ENCODE measurements around the gene RSRC2.
"Not testable (repeated sequence)": the region's sequence is repeated elsewhere in the genome, so short reads cannot be mapped to it uniquely, and the experiment has no call there.

Gene RSRC2

DNA sequence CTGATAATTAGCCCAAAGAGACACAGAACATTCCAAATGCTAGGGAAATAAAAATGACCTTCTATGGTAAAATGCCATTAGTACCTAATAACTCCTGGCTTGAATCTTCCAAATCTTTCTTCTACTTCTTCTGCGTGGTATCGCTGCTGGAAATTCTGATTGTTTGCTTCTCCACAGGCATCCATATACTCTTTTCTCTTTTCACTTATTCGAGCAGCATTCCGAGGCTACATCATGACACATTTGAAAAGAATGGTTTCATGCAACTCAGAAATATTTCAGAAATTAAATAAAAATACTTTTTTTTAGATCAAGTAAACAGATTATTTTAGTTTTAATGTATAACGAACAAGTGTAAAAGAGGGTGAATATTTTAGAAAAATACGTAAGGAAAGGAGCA lies 44.9 kb downstream of the RSRC2 start:
- DNase-seq: no peak

DNA sequence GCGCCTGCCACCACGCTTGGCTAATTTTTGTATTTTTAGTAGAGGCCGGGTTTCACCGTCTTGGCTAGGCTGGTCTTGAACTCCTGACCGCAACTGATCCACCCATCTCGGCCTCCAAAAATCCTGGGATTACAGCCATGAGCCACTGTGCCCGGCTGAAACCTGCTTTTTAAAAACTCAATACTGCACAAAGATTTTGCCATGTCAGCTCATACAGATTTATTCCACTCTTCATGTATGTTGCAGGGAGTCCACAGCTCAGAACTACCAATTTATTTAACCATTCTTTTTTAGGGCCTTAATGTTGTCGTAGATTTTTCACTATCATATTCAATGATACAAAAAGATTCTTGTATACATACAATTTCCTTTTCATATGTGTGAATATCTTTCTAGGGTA lies 46.0 kb downstream of the RSRC2 start:
- no peak for DNase-seq

DNA sequence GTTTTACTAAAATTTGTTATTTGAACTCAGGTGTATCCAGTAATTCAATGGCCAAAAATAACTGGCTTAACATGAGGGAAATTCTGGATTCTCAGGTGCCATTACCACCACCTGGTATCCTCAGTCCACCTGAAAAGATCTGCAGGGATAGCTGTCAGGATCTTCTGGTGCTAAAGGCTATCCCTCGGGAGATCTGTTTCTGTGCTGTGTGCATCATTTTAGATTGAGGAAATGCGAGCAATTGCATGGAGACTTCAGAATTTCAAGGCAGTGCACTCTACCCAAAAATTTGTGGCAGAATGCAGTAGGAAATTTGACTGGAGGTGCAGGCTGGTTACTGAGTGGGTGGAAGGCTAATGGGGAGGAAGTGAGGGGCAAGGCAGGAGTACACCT lies 52.4 kb downstream of the RSRC2 start:
- DNase-seq: no peak

DNA sequence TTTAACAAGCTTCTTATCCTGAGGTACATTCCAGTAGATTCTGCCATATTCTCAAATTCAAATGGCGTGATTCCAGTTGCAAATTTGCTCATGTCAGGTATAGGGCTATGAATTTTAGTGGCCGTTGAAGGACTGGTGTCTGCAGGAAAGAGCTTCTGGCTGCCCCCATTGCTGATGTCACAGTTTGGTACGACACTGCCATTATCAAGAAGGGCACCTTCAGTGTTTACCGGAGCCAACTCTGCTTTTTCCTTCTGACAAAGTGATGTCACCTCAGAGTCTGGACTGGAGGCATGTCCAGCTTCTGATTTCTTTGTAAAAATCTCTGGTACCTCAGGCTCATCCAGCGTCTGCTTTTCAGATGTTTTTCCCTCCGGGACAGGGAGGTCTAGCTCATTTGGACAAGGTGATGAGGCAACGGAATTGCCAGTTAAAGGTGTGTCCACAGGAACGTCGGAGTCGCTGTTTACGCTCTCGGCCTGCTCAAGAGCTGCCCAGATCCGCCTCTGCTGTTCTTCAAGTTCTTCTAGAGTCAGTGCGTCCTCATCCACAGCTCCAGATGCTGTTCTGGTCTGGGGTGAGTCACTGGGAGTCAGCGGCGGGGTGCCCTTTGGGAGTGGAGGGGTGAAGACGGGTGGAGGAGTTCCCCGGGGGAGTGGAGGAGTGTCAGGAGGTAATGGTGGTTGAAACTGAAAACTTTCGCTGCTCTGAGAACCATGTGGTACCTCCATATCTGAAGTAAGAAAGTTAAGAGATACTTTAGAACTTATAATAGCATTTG lies 53.0 kb downstream of the RSRC2 start:
- DNase-seq: no peak

DNA sequence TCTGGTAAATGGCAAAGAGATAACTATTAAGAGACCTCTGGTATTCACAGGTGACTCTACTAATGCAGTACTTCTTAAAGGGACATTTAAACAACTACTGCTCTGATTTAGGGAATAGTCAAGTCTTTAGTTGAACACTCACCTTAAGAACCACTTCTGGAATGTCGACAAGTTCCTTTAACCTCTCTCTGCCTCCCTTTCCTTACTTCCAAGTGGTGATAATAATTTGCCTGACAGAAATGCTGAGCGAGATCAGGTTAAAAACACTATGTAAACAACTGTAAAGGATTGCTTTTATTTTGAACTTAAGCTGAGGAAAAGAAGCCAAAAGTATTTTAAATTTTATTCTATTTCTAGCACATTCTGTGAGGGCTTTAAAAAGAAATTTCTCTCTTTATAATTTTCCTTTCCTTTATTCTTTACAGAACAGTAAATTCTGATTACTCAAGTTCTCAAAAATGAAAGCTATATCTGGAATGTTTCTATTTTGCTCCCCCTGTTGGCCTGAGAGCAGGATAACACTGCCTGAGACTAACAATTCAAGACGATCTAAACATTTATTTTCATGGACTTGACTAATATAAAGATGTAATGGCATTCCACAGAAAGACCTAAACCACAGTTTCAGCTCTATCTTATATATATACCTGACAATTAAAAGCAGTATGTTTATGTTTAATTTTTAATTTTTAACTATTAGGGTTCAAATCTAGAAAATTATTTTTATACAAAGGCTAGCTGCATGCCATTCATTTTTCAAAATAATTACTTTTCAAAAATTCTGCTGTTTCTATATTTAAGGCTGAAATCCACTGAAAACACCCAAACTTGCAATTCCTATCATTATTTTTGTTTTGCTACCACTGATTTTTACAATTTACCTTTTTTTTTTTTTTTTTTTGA lies 55.2 kb downstream of the RSRC2 start:
- peak; percentile 32 for DNase-seq

DNA sequence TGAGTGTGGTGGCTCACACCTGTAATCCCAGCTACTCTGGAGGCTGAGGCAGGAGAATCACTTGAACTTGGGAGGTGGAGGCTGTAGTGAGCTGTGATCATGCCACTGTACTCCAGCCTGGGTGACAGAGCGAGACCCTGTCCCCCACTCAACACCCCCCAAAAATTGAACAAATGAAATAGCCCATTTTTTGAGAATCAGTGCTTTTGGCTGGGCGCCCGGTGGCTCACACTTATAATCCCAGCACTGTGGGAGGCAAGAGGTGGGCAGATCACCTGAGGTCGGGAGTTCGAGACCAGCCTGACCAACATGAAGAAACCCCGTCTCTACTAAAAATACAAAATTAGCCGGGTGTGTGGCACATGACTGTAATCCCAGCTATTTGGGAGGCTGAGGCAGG lies 56.2 kb downstream of the RSRC2 start:
- not testable (repeated sequence) for DNase-seq

DNA sequence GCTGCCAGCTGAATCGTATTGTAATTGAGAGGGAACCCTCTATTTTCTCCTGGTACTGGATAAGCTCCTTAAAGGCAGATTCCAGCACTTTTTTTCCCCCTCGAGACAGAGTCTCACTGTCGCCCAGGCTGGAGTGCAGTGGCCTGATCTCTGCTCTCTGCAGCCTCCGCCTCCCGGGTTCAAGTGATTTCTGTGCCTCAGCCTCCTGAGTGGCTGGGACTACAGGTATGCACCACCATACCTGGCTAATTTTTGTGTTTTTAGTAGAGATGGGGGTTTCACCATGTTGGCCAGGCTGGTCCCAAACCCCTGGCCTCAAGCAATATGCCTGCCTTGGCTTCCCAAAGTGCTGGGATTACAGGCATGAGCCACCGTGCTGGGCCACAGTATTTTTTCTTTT lies 56.9 kb downstream of the RSRC2 start:
- DNase-seq: not testable (repeated sequence)

DNA sequence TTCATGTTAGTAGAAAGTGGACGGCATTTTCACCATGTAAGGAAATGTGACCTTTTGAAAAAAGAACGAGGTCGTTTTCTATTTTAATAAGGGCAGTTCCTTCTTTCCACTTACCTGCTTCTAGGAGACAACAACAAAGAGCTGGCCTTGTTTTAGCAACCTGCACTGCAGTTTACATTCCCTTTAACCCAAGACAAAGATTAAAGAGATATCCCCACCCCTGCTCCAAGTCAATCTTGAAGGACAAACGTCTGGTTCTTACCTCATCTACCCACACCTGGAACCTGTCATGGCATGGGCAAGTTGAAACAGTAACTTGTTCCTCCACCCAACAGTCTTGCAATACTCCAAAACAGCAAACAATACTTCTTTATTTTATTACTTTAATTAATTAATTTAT lies 58.8 kb downstream of the RSRC2 start:
- no peak for DNase-seq

DNA sequence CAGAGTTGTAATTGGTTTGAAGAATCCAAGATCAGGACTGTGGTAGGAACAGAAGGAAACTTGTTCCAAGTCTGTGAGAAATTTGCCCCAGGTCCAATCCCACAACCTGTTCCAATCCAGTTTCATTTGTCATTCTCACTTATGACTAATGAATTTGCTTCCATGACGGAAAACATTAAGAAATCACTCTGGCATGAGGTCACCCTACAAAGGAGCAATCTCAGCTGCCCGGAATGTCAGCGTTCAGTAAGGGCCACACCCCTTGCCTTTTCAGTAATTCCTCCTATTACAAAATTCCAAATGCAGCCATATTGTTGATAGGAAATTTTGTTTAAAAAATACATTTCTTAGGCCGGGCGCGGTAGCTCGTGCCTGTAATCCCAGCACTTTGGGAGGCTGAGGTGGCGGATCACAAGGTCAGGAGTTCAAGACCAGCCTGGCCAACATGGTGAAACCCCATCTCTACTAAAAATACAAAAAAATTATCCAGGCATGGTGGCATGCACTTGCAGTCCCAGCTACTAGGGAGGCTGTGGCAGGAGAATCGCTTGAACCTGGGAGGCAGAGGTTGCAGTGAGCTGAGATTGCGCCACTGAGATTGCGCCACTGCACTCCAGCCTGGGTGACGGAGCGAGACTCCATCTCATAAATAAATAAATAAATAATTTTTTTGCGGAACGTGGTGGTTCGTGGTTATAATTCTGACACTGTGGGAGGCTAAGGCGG lies 62.3 kb downstream of the RSRC2 start:
- not testable (repeated sequence) for DNase-seq

DNA sequence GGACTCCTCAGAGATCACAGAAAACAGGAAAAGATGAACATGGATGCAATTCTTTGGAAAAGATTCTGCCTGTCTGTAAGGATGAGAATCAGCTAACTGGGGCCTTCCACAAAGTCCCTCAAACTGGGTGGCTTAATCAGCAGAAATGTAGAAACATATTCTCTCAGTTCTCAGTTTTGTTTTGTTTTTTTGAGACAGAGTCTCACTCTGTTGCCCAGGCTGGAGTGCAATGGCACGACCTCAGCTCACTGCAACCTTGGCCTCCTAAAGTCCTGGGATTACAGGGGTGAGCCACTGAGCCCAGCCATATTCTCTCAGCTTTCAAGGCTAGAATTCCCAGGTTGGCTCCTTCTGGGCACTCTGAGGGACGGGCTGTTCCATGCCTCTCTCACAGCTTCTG lies 66.1 kb downstream of the RSRC2 start:
- DNase-seq: no peak

DNA sequence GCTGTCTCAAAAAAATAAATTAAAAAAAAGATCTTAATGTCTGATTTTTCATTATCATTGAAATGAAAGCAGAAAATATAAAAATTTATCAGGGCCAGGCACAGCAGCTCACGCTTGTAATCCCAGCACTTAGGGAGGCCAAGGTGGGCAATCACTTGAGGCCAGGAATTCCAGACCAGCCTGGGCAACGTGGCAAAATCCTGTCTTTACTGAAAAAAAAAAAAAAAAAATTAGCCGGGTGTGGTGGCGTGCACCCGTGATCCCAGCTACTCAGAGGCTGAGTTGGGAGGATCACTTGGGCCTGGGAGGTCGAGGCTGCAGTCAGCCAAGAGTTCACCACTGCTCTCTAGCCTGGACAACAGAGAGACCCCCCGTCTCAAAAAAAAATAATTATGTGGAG lies 66.7 kb downstream of the RSRC2 start:
- no peak for DNase-seq

DNA sequence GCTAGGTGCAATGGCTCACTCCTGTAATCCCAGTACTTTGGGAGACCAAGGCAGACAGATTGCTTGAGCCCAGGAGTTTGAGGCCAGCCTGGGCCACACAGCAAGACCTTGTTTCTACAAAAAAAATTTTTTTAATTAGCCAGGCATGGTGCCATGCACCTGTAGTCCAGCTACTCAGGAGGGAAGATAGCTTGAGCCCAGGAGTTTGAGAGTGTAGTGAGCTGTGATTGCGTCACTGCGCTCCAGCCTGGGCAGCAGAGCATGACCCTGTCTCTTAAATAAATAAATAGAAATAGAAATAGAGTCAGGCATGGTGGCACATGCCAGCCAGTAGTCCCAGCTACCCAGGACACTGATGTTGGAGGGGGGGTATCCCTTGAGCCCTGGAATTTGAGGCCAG lies 67.5 kb downstream of the RSRC2 start:
- DNase-seq: no peak

DNA sequence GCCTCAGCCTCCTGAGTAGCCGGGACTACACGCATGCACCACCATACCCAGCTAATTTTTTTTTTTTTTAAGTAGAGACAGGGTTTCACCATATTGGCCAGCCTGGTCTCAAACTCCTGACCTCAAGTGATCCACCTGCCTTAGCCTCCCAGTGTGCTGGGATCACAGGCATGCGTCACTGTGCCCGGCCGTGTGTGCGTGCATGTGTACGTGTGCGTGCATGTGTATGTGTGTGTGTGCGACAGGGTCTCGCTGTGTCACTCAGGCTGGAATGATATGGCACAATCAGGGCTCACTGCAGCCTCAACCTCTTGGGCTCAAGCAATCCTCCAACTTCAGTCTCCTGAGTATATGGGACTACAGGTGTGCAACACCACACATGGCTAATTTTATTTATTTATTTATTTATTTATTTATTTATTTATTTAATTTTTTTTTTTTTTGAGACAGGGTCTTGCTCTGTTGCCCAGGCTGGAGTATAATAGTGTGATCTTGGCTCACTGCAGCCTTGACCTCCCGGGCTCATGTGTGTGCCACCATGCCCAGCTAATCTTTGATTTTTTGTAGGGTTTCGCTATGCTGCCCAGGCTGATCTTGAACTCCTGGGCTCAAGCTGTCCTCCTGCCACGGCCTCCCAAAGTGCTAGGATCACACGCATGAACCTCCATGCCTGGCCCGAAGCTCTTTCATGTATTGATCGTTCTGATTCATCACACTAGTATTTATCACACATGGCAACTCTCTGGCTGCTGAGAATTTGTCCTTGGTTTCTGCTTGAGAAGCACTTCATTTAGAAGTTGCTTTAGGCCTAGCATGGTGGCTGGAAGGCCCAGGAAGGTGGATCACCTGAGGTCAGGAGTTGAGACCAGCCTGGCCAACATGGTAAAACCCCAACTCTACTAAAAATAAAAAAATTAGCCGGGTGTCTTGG lies 68.4 kb downstream of the RSRC2 start:
- no peak for DNase-seq

DNA sequence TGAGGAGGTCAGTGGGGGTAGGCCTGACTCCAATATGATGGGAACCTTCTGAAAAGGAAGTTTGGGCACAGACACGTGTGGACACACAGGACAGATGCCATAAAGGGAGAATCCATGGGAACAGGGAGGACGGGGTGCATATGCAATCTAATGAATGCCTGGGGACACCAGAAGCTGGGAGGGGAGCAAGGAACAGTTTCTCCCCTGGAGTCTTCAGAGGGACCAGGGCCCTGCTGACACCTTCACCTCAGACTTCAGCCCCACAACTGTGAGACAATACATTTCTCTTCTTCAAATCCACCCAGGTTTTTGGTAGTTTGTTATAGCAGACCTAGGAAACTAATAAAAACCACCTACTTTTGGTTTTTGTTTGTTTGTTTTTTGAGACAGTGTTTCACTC lies 69.1 kb downstream of the RSRC2 start:
- no peak for DNase-seq

DNA sequence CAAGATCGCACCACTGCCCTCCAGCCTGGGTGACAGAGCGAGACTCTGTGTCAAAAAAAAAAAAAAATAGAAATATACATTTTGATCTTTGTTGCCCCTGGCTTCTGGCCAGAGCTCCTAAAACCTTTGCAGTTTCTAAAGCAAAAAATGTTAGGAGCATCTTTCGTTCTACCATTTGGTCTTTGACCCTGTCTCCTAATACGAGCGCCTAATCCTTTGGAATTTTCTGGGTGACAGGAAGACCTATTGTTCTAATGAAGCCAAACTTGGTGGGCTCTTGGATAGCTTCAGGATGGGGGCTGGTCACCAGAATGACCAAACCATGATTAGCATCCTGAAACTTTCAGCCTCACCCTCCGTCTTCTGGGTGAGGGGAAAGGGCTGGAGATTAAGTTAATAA lies 72.0 kb downstream of the RSRC2 start:
- DNase-seq: no peak

DNA sequence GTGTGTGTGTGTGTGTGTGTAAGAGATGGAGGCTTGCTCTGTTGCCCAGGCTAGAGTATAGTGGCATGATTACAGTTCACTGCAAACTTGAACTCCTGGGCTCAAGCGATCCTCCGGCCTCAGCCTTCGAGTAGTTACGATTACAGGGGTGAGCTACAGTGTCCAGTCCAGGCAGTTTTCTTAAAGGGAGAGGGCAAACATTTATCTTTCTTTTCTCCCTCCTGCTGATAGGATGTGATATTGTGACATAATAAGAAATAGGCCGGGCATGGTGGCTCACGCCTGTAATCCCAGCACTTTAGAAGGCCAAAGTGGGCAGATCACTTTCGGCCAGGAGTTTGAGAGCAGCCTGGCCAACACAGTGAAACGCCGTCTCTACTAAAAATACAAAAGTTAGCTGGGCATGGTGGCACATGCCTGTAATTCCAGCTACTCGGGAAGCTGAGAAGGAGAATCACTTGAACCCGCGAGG lies 72.5 kb downstream of the RSRC2 start:
- DNase-seq: no peak

All from CD4-positive, alpha-beta T cell treated with Interleukin-6 for 4 hours (primary cell).